GM23248 (cell line): ENCODE results near the gene RETSAT.

Experiments
- EZH2 ChIP-seq: fragments of 200-600 bp; sonication (generic); IDR thresholded peaks from 2 replicates; pipeline ENCODE4 v1.6.1; 2018; ENCODE audit warnings: antibody characterized with exemption, mild to moderate bottlenecking; ENCODE audit not compliant: insufficient read depth, poor library complexity, severe bottlenecking
- EZH2phosphoT487 ChIP-seq: fragments of 200-600 bp; sonication (generic); IDR thresholded peaks from 2 replicates; pipeline ENCODE4 v1.6.1; 2018; ENCODE audit warnings: antibody characterized with exemption, moderate library complexity, mild to moderate bottlenecking, low read depth; ENCODE audit not compliant: insufficient read depth

DNA sequence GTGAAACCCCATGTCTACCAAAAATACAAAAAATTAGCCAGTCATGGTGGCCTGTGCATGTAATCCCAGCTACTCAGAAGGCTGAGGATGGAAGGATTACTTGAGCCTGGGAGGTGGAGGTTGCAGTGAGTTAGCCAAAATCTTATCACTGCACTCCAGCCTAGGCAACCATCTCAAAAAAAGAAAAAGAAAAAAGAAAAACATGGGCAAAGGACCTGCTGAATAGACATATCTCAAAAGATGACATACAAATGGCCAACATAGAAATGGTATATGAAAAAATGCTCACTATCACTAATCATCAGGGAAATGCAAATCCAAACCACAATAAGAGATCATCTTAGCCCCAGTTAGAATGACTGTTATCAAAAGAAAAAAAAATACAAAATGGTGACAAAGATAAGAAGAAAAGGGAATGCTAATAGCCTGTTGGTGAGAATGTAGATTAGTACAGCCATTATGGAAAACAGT is 25.1 kb downstream of the RETSAT start:
- no peak for TF ChIP-seq EZH2phosphoT487
- TF ChIP-seq EZH2 = no peak
